ENCODE data around the gene BCKDHB.

BCKDHB gene

DNA sequence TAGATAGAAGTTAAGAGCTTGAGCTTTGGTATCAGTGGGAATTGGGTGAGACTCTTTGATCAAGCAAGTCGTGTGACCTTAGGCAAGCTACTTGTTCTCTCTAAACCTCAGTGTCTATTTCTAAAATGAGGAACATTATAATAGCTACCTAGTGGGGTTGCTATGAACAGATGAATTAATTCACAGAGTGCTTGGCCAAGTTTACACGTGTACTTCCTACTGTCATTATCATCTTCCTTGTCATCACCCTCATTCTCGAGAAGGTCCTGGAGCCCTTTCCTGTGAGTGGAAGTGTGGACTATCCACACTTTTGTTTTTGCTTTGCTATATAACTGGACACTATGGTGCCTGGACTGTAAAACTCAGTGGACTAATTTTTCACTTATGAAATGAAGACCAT is 64.0 kb downstream of the BCKDHB start:
- Mint-ChIP-seq H3K27ac (no peak overlapping the region), H3K4me1 (no peaks in the 10 kb centered on the region), H3K27me3 (ENCODE audit: low read depth) (no peaks in the 10 kb centered on the region), H3K9me3 (no peaks in the 10 kb centered on the region), H3K4me3 (no peak overlapping the region), H3K36me3 (ENCODE audit: low read depth) (peaks cover 4% of the 10 kb centered on the region)
- TF ChIP-seq CTCF (IDR thresholded peaks at IDR 0.05; ENCODE audit: unreplicated experiment in 3 of 3): no peak

DNA sequence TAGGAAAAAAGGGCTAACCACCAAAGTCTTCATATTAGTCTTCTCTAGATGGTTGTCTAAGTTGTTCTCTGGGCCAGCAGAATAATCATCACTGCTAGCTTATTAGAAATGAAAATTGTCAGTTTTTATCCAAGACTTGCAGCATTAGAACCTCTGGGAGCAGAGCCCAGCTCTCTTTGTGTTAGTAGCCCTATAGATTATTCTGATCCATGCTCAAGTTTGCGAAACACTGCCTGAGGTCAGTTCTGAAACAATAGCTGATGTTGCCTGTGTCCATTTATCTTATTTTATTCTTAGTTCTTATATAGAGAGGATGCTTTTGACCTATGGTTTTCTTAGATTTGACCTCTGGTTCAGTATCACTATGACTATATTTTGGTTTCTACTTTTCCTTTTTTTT is 66.9 kb downstream of the BCKDHB start:
- Mint-ChIP-seq H3K4me3 (no peak overlapping the region), H3K4me1 (no peaks in the 10 kb centered on the region), H3K27me3 (ENCODE audit: low read depth) (no peaks in the 10 kb centered on the region), H3K27ac (no peak overlapping the region), H3K9me3 (no peaks in the 10 kb centered on the region), H3K36me3 (ENCODE audit: low read depth) (peaks cover 8% of the 10 kb centered on the region)
- no peak for TF ChIP-seq CTCF (IDR thresholded peaks at IDR 0.05; ENCODE audit: unreplicated experiment in 3 of 3)

GRCh38 chr6:80174900-80175572 is 68.6 kb downstream of the BCKDHB start:
- Mint-ChIP-seq H3K36me3 (ENCODE audit: low read depth) (peaks cover 8% of the 10 kb centered on the region), H3K27me3 (ENCODE audit: low read depth) (no peaks in the 10 kb centered on the region), H3K4me1 (no peaks in the 10 kb centered on the region), H3K27ac (no peak overlapping the region), H3K9me3 (no peaks in the 10 kb centered on the region), H3K4me3 (no peak overlapping the region)
- TF ChIP-seq CTCF (IDR thresholded peaks at IDR 0.05; ENCODE audit: unreplicated experiment in 3 of 3): no peak

- Mint-ChIP-seq H3K36me3 (ENCODE audit: low read depth) (peaks cover 4% of the 10 kb centered on the region), H3K4me3 (no peak overlapping the region), H3K27ac (no peak overlapping the region), H3K27me3 (ENCODE audit: low read depth) (no peaks in the 10 kb centered on the region), H3K9me3 (peaks cover 2% of the 10 kb centered on the region), H3K4me1 (peaks cover 5% of the 10 kb centered on the region)
- TF ChIP-seq CTCF (IDR thresholded peaks at IDR 0.05; ENCODE audit: unreplicated experiment in 3 of 3): no peak
Measured at GRCh38 chr6:80179695-80180094, 73.2 kb downstream of the BCKDHB start.

DNA sequence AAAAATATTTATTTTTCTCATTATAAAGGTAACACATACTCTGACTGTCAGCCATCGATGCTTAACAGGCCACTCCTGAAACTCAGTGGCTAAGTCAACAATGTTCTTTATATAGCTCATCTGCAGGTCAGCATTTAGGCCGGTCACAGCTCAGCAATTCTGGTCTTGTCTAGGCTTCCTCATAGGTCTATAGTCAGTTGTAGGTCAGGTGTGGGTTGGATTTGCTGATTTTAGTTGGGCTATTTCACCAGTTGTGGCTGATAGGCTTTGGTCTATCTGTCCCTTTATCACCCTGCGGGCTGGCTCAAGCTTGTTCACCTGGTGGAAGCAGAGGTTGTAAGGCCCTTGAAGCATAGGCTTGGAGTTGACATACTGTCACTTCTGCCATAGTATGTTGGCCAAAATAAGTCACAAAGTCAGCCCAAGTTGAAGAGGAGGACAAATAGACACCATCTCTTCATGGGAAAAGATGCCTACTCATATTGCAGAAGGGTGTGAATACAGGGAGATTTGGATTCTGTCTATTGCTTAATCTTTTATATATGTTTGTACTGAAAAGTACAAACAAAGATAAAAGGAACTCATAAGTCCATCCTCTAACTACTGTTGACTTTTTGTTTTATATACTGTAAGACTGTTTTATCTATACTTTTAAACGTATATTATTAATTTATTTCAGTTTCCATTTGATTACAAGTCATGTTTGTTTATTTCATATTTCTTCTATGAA is 75.0 kb downstream of the BCKDHB start:
- TF ChIP-seq CTCF (IDR thresholded peaks at IDR 0.05; ENCODE audit: unreplicated experiment in 3 of 3): no peak
- H3K4me1 Mint-ChIP-seq: peaks cover 5% of the 10 kb centered on the region
- H3K27ac Mint-ChIP-seq: peak overlapping the region in 1 of 3 experiments; percentile 44
- peaks cover 7% of the 10 kb centered on the region for H3K36me3 Mint-ChIP-seq (ENCODE audit: low read depth)
- no peak overlapping the region for H3K4me3 Mint-ChIP-seq
- H3K27me3 Mint-ChIP-seq (ENCODE audit: low read depth): peaks cover 5% of the 10 kb centered on the region
- H3K9me3 Mint-ChIP-seq: peaks cover 7% of the 10 kb centered on the region

DNA sequence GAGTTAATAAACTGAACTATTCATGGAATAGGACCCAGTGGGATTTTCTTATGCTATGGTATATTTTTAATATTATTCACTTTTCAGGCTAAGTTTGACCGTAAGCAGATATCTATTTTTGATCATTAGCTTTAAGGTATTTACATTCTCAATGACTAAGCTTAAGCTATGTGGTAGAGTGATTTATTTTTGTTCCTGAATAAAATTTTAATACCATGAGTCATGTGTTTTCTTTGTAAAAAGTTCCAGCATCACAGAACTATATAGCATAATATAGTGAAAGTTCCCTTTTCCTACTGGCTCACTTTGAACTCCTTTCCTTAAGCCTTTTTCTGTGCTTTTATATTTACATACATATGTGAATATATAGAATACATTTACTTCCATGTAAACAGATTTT is 75.8 kb downstream of the BCKDHB start:
- peaks cover 5% of the 10 kb centered on the region for H3K4me1 Mint-ChIP-seq
- no peak overlapping the region for H3K27ac Mint-ChIP-seq
- H3K36me3 Mint-ChIP-seq (ENCODE audit: low read depth): peaks cover 9% of the 10 kb centered on the region
- H3K4me3 Mint-ChIP-seq: no peak overlapping the region
- no peak for TF ChIP-seq CTCF (IDR thresholded peaks at IDR 0.05; ENCODE audit: unreplicated experiment in 3 of 3)
- peaks cover 7% of the 10 kb centered on the region for H3K9me3 Mint-ChIP-seq
- peaks cover 5% of the 10 kb centered on the region for H3K27me3 Mint-ChIP-seq (ENCODE audit: low read depth)
